HFFc6 (cell line): ENCODE data around the gene C2CD4D. TPM values are rescaled to one million over a fixed set of nuclear protein-coding genes. Genes with fewer than 3 reads are reported as not detected.

ENCODE experiments used
- DNase-seq: peaks from one replicate; pipeline ENCODE4 v3.0.0-alpha.2; 2018
- H3K27ac Mint-ChIP-seq: 2 replicates; pipeline ENCODE4 v1.8.0; 2020; ENCODE audit warnings: mild to moderate bottlenecking, mixed read lengths
- H3K27me3 Mint-ChIP-seq: 2 replicates; pipeline ENCODE4 v1.8.0; 2021; ENCODE audit warnings: mild to moderate bottlenecking, moderate library complexity, mixed read lengths; ENCODE audit not compliant: insufficient read depth
- H3K36me3 Mint-ChIP-seq: 2 replicates; pipeline ENCODE4 v1.8.0; 2021; ENCODE audit warnings: low read depth, mixed read lengths
- H3K4me1 Mint-ChIP-seq: 2 replicates; pipeline ENCODE4 v1.8.0; 2020; ENCODE audit warnings: low read depth, mixed read lengths
- H3K4me3 Mint-ChIP-seq: 2 replicates; pipeline ENCODE4 v1.8.0; 2020; ENCODE audit warnings: mild to moderate bottlenecking, moderate library complexity, mixed read lengths
- H3K9me3 Mint-ChIP-seq: 2 replicates; pipeline ENCODE4 v1.8.0; 2020; ENCODE audit warnings: mild to moderate bottlenecking, mixed read lengths
- total RNA-seq, 6 experiments: library from RNA; stranded (reverse); fragmentation: NEBNext Ultra II Directional; extraction: Animal tissue kit (Norgen Biotek cat#: 25700); gene quantifications; 2 replicates in 1 of 6; 3 replicates in 5 of 6; pipeline ENCODE4 v1.2.3, GENCODE V29; 2021
- TF ChIP-seq, protein P1 (sequence below): fragments of 200-600 bp; sonication (generic); IDR thresholded peaks from 2 replicates; pipeline ENCODE4 v1.5.0; 2021; ENCODE audit warnings: antibody characterized with exemption, mild to moderate bottlenecking

C2CD4D gene
- total RNA-seq, 6 experiments from 2014 or later = not detected

DNA sequence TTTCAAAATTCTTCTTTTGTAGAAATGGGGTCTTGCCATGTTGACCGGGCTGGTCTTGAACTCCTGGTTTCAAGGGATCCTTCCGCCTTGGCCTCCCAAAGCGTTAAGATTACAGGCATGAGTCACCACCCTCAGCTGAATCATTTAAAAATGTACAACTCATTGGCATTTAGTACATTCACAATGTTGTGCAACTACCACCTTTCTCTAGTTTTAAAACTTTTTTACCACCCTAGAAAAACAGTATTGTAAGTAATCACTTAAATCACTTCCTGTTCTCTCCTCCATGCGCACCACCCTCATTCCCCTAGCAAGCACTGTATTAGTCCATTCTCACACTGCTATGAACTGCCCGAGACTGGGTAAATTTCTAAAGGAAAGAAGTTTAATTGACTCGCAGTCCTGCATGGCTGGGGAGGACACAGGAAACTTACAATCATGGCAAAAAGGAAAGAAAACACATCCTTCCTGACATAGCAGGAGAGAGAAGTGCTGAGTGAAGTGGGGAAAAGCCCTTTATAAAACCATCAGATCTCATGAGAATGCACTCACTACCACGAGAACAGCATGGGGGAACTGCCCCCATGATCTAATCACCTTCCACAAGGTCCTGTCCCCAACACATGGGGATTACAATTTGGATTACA, 28.3 kb upstream of the C2CD4D start:
- H3K36me3 Mint-ChIP-seq = no peaks in the 10 kb centered on the region
- peak; percentile 55 for DNase-seq
- H3K4me3 Mint-ChIP-seq = no peak overlapping the region

DNA sequence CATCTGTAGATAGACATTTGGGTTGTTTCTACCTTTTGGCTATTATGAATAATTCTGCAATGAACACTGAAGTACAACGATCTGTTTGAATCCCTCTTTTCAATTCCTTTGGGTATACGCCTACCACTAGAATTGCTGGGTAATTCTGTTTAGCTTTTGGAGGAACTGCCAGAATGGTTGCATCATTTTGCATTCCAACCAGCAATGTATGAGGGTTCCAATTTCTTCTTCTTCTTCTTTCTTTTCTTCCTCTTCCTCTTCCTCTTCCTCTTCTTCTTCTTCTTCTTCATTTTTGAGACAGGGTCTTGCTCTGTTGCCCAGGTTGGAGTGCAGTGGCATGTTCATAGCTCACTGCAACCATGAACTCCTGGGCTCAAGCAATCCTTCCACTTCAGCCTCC, 27.7 kb upstream of the C2CD4D start:
- Mint-ChIP-seq H3K36me3 (no peaks in the 10 kb centered on the region), H3K4me3 (no peak overlapping the region), H3K27me3 (peaks cover 15% of the 10 kb centered on the region), H3K27ac (peak overlapping the region; percentile 61), H3K9me3 (no peaks in the 10 kb centered on the region), H3K4me1 (peaks cover 14% of the 10 kb centered on the region)
- TF ChIP-seq, protein P1, sequence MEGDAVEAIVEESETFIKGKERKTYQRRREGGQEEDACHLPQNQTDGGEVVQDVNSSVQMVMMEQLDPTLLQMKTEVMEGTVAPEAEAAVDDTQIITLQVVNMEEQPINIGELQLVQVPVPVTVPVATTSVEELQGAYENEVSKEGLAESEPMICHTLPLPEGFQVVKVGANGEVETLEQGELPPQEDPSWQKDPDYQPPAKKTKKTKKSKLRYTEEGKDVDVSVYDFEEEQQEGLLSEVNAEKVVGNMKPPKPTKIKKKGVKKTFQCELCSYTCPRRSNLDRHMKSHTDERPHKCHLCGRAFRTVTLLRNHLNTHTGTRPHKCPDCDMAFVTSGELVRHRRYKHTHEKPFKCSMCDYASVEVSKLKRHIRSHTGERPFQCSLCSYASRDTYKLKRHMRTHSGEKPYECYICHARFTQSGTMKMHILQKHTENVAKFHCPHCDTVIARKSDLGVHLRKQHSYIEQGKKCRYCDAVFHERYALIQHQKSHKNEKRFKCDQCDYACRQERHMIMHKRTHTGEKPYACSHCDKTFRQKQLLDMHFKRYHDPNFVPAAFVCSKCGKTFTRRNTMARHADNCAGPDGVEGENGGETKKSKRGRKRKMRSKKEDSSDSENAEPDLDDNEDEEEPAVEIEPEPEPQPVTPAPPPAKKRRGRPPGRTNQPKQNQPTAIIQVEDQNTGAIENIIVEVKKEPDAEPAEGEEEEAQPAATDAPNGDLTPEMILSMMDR = no peak
- no peak for DNase-seq

More for the DNA sequence above, 28.3 kb upstream of the C2CD4D start:
- H3K4me1 Mint-ChIP-seq = peaks cover 14% of the 10 kb centered on the region
- H3K27ac Mint-ChIP-seq = peak overlapping the region; percentile 61
- H3K9me3 Mint-ChIP-seq = no peaks in the 10 kb centered on the region
- TF ChIP-seq, protein P1 = no peak
- peaks cover 11% of the 10 kb centered on the region for H3K27me3 Mint-ChIP-seq

DNA sequence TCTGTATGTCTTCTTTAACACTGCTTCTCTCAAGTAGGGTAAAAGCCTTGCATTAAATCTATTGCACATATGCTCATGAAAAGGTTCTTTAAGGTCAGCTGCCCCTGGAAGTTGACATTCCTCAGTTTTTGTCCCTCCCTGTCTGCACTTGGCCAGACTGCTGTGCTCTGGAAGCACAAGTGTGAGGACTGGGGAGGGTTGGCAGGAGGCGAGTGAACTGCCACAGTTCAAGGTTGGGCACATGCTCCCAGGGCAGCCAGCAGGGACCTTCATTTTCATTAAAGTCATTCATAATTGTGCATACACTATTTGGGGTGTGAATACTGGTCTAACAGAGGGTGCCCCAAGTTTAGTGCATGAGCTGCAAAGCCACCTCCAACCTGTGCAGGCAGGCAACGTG, 24.8 kb upstream of the C2CD4D start:
- H3K36me3 Mint-ChIP-seq = no peaks in the 10 kb centered on the region
- H3K4me3 Mint-ChIP-seq = no peak overlapping the region
- H3K27ac Mint-ChIP-seq = no peak overlapping the region
- TF ChIP-seq, protein P1 = no peak
- peaks cover 22% of the 10 kb centered on the region for H3K27me3 Mint-ChIP-seq
- H3K4me1 Mint-ChIP-seq = peaks cover 14% of the 10 kb centered on the region
- DNase-seq = no peak
- H3K9me3 Mint-ChIP-seq = no peaks in the 10 kb centered on the region

DNA sequence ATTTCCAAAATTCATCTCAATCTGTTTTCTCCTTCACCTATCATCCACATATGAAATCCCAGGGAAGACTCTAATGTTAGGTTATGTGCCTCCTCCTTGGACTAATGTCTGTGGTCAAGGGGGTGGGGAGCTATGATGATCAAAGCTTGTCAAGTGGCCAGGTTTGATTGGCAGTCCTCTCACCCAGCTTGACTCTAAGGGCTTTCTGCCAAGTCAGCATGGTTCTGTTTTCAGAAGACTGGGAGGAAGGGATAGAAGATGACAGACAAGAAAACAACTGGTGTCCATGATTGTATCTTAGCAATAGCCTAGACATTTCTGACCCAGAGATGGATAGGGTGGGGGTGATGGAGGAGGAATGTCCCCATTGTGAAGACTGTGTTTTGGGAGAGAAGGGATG, 23.0 kb upstream of the C2CD4D start:
- Mint-ChIP-seq H3K27ac (no peak overlapping the region), H3K4me3 (no peak overlapping the region), H3K27me3 (peaks cover 22% of the 10 kb centered on the region)

DNA sequence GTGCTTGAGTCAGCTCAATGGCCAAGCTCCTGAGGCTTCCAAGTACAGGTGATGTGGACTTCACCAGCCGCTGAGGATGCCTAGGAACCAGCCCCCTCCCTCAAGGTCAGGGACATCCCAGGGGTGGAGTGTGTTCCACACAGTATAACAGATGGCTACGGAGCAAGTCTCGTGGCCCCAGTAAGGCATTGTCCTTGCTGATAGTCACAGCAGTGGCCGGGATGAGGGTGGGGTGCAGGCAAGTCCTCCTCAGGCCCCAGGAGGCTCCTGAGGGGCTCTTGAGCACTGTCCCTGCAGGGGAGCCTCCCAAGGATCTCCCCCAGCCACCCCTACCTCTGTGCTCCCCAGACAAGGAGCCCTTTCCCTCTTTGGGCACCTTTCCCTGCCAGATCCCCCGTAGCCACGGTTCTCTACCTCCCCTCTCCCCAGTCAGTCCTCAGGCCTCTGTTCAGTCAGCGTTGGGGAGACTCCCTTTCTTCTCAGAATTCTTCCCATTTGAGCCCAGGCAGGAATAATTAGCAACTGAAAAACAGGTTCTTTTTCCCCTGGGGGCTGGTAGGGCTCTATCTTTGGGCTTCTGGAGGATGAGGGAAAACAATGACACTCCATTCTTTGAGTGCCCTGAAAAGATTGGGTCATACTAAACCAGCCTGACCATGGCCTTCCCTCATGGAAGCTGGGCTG, 21.0 kb upstream of the C2CD4D start:
- Mint-ChIP-seq H3K27me3 (peaks cover 25% of the 10 kb centered on the region), H3K4me1 (peaks cover 17% of the 10 kb centered on the region), H3K36me3 (no peaks in the 10 kb centered on the region), H3K9me3 (no peaks in the 10 kb centered on the region), H3K27ac (no peak overlapping the region), H3K4me3 (no peak overlapping the region)
- TF ChIP-seq, protein P1 = no peak
- no peak for DNase-seq

More for the DNA sequence above, 23.0 kb upstream of the C2CD4D start:
- Mint-ChIP-seq H3K36me3 (no peaks in the 10 kb centered on the region), H3K9me3 (no peaks in the 10 kb centered on the region), H3K4me1 (peaks cover 14% of the 10 kb centered on the region)
- DNase-seq = no peak
- TF ChIP-seq, protein P1 = no peak
